IPS-20b (cell line): Measurements from ENCODE around the gene AQP12A.

Experiments
- H3K27ac ChIP-seq: one replicate; pipeline ENCODE4 v1.5.1; 2013; ENCODE audit warnings: low read length
- H3K27me3 ChIP-seq: 2 replicates; pipeline ENCODE4 v1.6.1; 2013; ENCODE audit warnings: mild to moderate bottlenecking, low read length, inconsistent platforms; ENCODE audit not compliant: insufficient read depth
- H3K36me3 ChIP-seq: 2 replicates; pipeline ENCODE4 v1.6.1; 2013; ENCODE audit warnings: low read depth, mild to moderate bottlenecking, inconsistent platforms, low read length, moderate library complexity; ENCODE audit not compliant: insufficient read depth
- H3K4me1 ChIP-seq: 2 replicates; pipeline ENCODE4 v1.6.1; 2013; ENCODE audit warnings: mild to moderate bottlenecking, control low read depth, inconsistent platforms, low read length, moderate library complexity; ENCODE audit not compliant: insufficient read depth
- H3K4me3 ChIP-seq: 2 replicates; pipeline ENCODE4 v1.5.1; 2013; ENCODE audit warnings: mild to moderate bottlenecking, low read length, inconsistent platforms
- H3K9ac ChIP-seq: 2 replicates; pipeline ENCODE4 v1.6.1; 2013; ENCODE audit warnings: low read depth, mild to moderate bottlenecking, inconsistent platforms, low read length, moderate library complexity
- H3K9me3 ChIP-seq: 2 replicates; pipeline ENCODE4 v1.6.1; 2013; ENCODE audit warnings: mild to moderate bottlenecking, low read depth, low read length, inconsistent platforms; ENCODE audit not compliant: insufficient read depth

The AQP12A gene

GRCh38 chr2:240722376-240722775 is 30.7 kb downstream of the AQP12A start:
- Histone ChIP-seq H3K9ac (no peak overlapping the region), H3K4me1 (no peaks in the 10 kb centered on the region), H3K36me3 (peaks cover 94% of the 10 kb centered on the region), H3K27me3 (no peaks in the 10 kb centered on the region), H3K9me3 (no peaks in the 10 kb centered on the region), H3K27ac (no peak overlapping the region), H3K4me3 (no peak overlapping the region)

GRCh38 chr2:240722796-240723735 is 31.4 kb downstream of the AQP12A start:
- H3K4me1 ChIP-seq: no peaks in the 10 kb centered on the region
- H3K4me3 ChIP-seq: no peak overlapping the region
- no peak overlapping the region; the same call in 1 of the 2 replicates for H3K9ac ChIP-seq
- H3K27ac ChIP-seq: no peak overlapping the region
- peaks cover 94% of the 10 kb centered on the region for H3K36me3 ChIP-seq
- no peaks in the 10 kb centered on the region for H3K9me3 ChIP-seq
- no peaks in the 10 kb centered on the region for H3K27me3 ChIP-seq

GRCh38 chr2:240723851-240724250 is 32.2 kb downstream of the AQP12A start:
- H3K4me1 ChIP-seq: no peaks in the 10 kb centered on the region
- H3K4me3 ChIP-seq: no peak overlapping the region
- no peaks in the 10 kb centered on the region for H3K27me3 ChIP-seq
- no peaks in the 10 kb centered on the region for H3K9me3 ChIP-seq
- peaks cover 94% of the 10 kb centered on the region for H3K36me3 ChIP-seq
- no peak overlapping the region for H3K27ac ChIP-seq
- H3K9ac ChIP-seq: no peak overlapping the region

GRCh38 chr2:240724431-240724830 is 32.8 kb downstream of the AQP12A start:
- Histone ChIP-seq H3K27me3 (no peaks in the 10 kb centered on the region), H3K4me1 (no peaks in the 10 kb centered on the region), H3K9me3 (no peaks in the 10 kb centered on the region), H3K4me3 (no peak overlapping the region), H3K27ac (no peak overlapping the region), H3K36me3 (peaks cover 94% of the 10 kb centered on the region), H3K9ac (no peak overlapping the region)

GRCh38 chr2:240725266-240725665 is 33.6 kb downstream of the AQP12A start:
- Histone ChIP-seq H3K4me3 (no peak overlapping the region), H3K27ac (no peak overlapping the region), H3K9me3 (no peaks in the 10 kb centered on the region), H3K4me1 (no peaks in the 10 kb centered on the region), H3K27me3 (no peaks in the 10 kb centered on the region), H3K36me3 (peaks cover 89% of the 10 kb centered on the region), H3K9ac (no peak overlapping the region)

- no peak overlapping the region for H3K27ac ChIP-seq
- no peak overlapping the region for H3K9ac ChIP-seq
- H3K9me3 ChIP-seq: no peaks in the 10 kb centered on the region
- peaks cover 89% of the 10 kb centered on the region for H3K36me3 ChIP-seq
- no peak overlapping the region for H3K4me3 ChIP-seq
- H3K27me3 ChIP-seq: no peaks in the 10 kb centered on the region
- H3K4me1 ChIP-seq: no peaks in the 10 kb centered on the region
Measured at GRCh38 chr2:240725671-240726070, 34.0 kb downstream of the AQP12A start.

- no peaks in the 10 kb centered on the region for H3K27me3 ChIP-seq
- no peak overlapping the region for H3K27ac ChIP-seq
- no peaks in the 10 kb centered on the region for H3K4me1 ChIP-seq
- H3K36me3 ChIP-seq: peaks cover 86% of the 10 kb centered on the region
- no peaks in the 10 kb centered on the region for H3K9me3 ChIP-seq
- no peak overlapping the region for H3K4me3 ChIP-seq
- H3K9ac ChIP-seq: no peak overlapping the region
Measured at GRCh38 chr2:240726876-240727275, 35.2 kb downstream of the AQP12A start.

- H3K36me3 ChIP-seq: peaks cover 81% of the 10 kb centered on the region
- H3K4me3 ChIP-seq: no peak overlapping the region
- H3K9me3 ChIP-seq: no peaks in the 10 kb centered on the region
- H3K27ac ChIP-seq: no peak overlapping the region
- no peaks in the 10 kb centered on the region for H3K4me1 ChIP-seq
- no peaks in the 10 kb centered on the region for H3K27me3 ChIP-seq
- H3K9ac ChIP-seq: no peak overlapping the region
Measured at GRCh38 chr2:240727439-240727838, 35.8 kb downstream of the AQP12A start.

- H3K9ac ChIP-seq: no peak overlapping the region
- peaks cover 76% of the 10 kb centered on the region for H3K36me3 ChIP-seq
- no peaks in the 10 kb centered on the region for H3K27me3 ChIP-seq
- no peaks in the 10 kb centered on the region for H3K4me1 ChIP-seq
- no peak overlapping the region for H3K4me3 ChIP-seq
- H3K9me3 ChIP-seq: no peaks in the 10 kb centered on the region
- no peak overlapping the region for H3K27ac ChIP-seq
Measured at GRCh38 chr2:240727913-240728312, 36.2 kb downstream of the AQP12A start.

- H3K9me3 ChIP-seq: no peaks in the 10 kb centered on the region
- H3K36me3 ChIP-seq: peaks cover 73% of the 10 kb centered on the region
- H3K4me3 ChIP-seq: no peak overlapping the region
- no peaks in the 10 kb centered on the region for H3K27me3 ChIP-seq
- no peak overlapping the region for H3K27ac ChIP-seq
- no peaks in the 10 kb centered on the region for H3K4me1 ChIP-seq
- H3K9ac ChIP-seq: no peak overlapping the region
Measured at GRCh38 chr2:240728361-240728760, 36.7 kb downstream of the AQP12A start.

GRCh38 chr2:240728827-240729226 is 37.2 kb downstream of the AQP12A start:
- Histone ChIP-seq H3K36me3 (peaks cover 73% of the 10 kb centered on the region), H3K4me1 (no peaks in the 10 kb centered on the region), H3K9ac (no peak overlapping the region), H3K4me3 (no peak overlapping the region), H3K9me3 (no peaks in the 10 kb centered on the region), H3K27ac (no peak overlapping the region), H3K27me3 (no peaks in the 10 kb centered on the region)

- H3K4me3 ChIP-seq: no peak overlapping the region
- no peaks in the 10 kb centered on the region for H3K27me3 ChIP-seq
- no peak overlapping the region for H3K27ac ChIP-seq
- H3K36me3 ChIP-seq: peaks cover 74% of the 10 kb centered on the region
- H3K4me1 ChIP-seq: no peaks in the 10 kb centered on the region
- no peak overlapping the region for H3K9ac ChIP-seq
- no peaks in the 10 kb centered on the region for H3K9me3 ChIP-seq
Measured at GRCh38 chr2:240730501-240731177, 39.0 kb downstream of the AQP12A start.
